Right atrium auricular region (tissue), 2 donors: Measurements from ENCODE around the gene PAXIP1. TPM values are rescaled to one million over a fixed set of nuclear protein-coding genes. Genes with fewer than 3 reads are reported as not detected.
"Not testable (repeated sequence)": the region's sequence is repeated elsewhere in the genome, so short reads cannot be mapped to it uniquely, and the experiment has no call there.

Experiments
- DNase-seq: peaks from one replicate; pipeline ENCODE4 v3.0.0-alpha.2; 2019; ENCODE audit warnings: low spot score
- H3K27ac ChIP-seq, 2 donors: fragments of 200-600 bp; sonication (generic); 1 replicate in 1 of 2; 2 replicates in 1 of 2; pipeline ENCODE4 v1.5.1; 2016 to 2019
- H3K27me3 ChIP-seq, 2 donors: fragments of 200-600 bp; sonication (generic); one replicate each; pipeline versions ENCODE4 v1.5.1 to v1.6.0; 2017 to 2019
- H3K36me3 ChIP-seq: fragments of 200-600 bp; sonication (generic); one replicate; pipeline ENCODE4 v1.5.1; 2016
- H3K4me1 ChIP-seq, 2 donors: fragments of 200-600 bp; sonication (generic); one replicate each; pipeline versions ENCODE4 v1.5.1 to v1.6.0; 2017 to 2019
- H3K4me3 ChIP-seq, 2 donors: fragments of 200-600 bp; sonication (generic); 1 replicate in 1 of 2; 2 replicates in 1 of 2; pipeline ENCODE4 v1.5.1; 2017 to 2019; ENCODE audit warnings: mild to moderate bottlenecking in 1 of 2, moderate library complexity in 1 of 2
- H3K9me3 ChIP-seq, 2 donors: fragments of 200-600 bp; sonication (generic); one replicate each; pipeline ENCODE4 v1.5.1; 2019
- CTCF ChIP-seq, 2 donors: fragments of 200-600 bp; sonication (generic); IDR thresholded peaks; one replicate each; pipeline ENCODE4 v1.5.1; 2019; ENCODE audit warnings: antibody characterized with exemption in 2 of 2
- total RNA-seq, 2 donors: library from RNA; depleted of rRNA; stranded (reverse); fragments of >200 nt; gene quantifications; one replicate each; pipeline ENCODE4 v1.1.0, GENCODE V29; 2016

PAXIP1 gene
- total RNA-seq, 2 donors from 2014 or later: 6.2 to 8.2 TPM

- TF ChIP-seq CTCF (IDR thresholded peaks at IDR 0.05): no peak
- Histone ChIP-seq H3K4me3 (no peak overlapping the region), H3K27me3 (no peaks in the 10 kb centered on the region), H3K4me1 (peaks cover 0 to 6% of the 10 kb centered on the region in 2 donors), H3K9me3 (no peaks in the 10 kb centered on the region), H3K36me3 (no peaks in the 10 kb centered on the region), H3K27ac (no peak overlapping the region)
- no peak for DNase-seq
Observed at GRCh38 chr7:154931906-154932305, 71.0 kb downstream of the PAXIP1 start.

DNA sequence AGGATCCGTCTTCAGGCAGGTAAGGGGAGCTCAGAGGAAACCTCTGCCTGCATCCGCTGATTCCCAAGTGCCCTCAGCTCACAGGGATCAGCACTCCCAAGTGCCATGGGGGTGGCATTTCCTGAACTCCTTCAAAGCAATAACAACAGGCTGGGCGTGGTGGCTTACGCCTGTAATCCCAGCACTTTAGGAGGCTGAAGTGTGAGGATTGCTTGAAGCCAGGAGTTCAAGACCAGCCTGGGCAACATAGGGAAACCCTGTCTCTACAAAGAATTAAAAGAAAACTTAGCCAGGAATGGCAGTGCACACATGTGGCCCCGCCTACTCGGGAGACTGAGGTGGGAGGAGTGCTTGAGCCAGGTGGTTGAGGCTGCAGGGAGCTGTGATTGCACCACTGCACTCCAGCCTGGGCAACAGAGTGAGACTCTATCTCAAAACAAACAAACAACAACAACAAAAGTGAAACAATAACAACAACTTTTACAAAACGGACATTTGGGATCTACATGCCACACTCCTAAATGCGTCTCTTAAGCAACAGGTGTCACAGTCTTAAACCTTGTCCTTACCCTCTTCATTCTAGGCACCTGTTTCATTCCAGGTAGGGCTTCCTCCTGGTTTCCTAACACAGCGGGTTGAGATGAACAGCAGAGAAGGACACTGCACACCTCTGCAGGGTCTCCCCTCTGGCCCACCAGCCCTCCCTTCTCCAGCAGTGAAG, 73.8 kb downstream of the PAXIP1 start:
- Histone ChIP-seq H3K4me3 (peak overlapping the region; percentile 55 to 63), H3K27me3 (no peaks in the 10 kb centered on the region), H3K27ac (peak overlapping the region; percentile 86 to 87), H3K36me3 (no peaks in the 10 kb centered on the region), H3K9me3 (no peaks in the 10 kb centered on the region), H3K4me1 (peaks cover 0 to 6% of the 10 kb centered on the region in 2 donors)
- no peak for DNase-seq
- TF ChIP-seq CTCF (IDR thresholded peaks at IDR 0.05): no peak

DNA sequence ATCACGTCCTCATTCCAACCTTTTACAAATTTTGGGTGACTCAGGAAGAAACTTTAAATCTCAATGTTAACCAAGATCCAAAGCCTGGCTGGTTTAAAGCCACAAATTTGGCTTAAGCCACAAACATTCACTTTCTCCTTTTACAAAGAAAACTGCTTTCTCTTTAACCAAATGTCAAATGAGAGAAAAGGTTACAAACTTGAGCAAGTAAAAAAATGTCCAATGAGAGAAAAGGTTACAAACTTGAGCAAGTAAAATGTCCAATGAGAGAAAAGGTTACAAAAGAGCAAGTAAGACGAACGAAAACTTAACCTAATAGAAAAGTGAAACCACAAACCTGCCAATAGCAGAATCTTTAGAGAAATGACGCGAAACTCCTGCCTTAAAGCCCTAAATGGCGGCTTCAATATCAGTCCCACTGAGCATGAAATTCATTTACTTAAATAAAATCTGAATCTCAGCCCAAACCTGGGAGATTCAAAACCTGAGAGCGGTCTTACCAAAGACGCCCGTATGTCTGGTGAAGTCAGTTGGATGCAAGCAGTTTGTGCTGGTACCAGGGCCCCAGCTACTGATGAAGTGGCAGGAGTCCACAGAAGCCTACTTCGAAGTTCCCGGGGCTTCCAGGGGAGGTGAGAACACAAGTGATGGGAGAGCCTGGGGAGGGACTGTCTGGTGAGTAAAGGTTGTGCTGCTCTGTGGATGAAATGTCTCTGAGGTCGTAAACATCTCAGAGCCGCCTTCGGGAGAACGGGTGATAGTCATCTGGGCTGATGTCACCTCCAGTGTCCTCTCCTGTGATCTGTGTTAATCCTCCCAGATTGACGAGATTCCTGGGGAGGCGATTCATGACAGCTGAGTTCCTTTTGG, 74.6 kb downstream of the PAXIP1 start:
- DNase-seq: peak; percentile 63

DNA sequence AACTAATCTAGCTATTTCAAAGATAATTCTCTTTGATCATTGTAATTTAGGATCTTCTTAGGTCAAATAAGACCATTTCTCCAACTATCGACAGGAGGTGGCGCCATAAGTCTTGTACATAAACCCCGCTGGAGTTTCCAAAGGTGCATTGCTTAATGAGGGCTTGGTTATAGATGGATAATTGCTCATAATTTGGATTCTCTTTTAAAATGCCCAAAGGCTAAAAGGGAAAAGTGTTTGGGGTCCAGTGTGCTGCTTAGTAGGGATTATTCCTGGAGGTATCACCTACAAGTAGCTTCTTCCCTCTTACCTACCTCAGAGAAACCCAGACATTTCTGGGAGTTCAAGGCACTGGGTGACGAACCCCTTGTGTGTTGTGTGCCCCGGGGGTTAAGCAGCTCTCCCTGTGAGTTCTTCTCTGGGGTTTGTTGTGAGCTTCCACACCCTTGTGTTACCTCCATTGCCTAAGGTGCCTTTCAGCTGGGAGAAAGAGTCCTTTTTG, 75.2 kb downstream of the PAXIP1 start:
- H3K4me3 ChIP-seq: peak overlapping the region; percentile 55 to 63
- peaks cover 0 to 6% of the 10 kb centered on the region in 2 donors for H3K4me1 ChIP-seq
- H3K9me3 ChIP-seq: no peaks in the 10 kb centered on the region
- H3K27ac ChIP-seq: peak overlapping the region; percentile 86 to 87
- peak; percentile 26 to 81 for TF ChIP-seq CTCF (IDR thresholded peaks at IDR 0.05)
- no peaks in the 10 kb centered on the region for H3K27me3 ChIP-seq
- peak; percentile 82 for DNase-seq
- no peaks in the 10 kb centered on the region for H3K36me3 ChIP-seq

More for the DNA sequence above, 74.6 kb downstream of the PAXIP1 start:
- no peaks in the 10 kb centered on the region for H3K36me3 ChIP-seq
- TF ChIP-seq CTCF (IDR thresholded peaks at IDR 0.05): no peak
- H3K4me3 ChIP-seq: peak overlapping the region; percentile 55 to 63
- no peaks in the 10 kb centered on the region for H3K9me3 ChIP-seq
- peak overlapping the region; percentile 86 to 87 for H3K27ac ChIP-seq
- peaks cover 0 to 6% of the 10 kb centered on the region in 2 donors for H3K4me1 ChIP-seq
- H3K27me3 ChIP-seq: no peaks in the 10 kb centered on the region

GRCh38 chr7:154922472-154922871, 80.5 kb downstream of the PAXIP1 start:
- H3K9me3 ChIP-seq, H3K4me1 ChIP-seq, H3K27ac ChIP-seq, H3K4me3 ChIP-seq, DNase-seq, H3K27me3 ChIP-seq, H3K36me3 ChIP-seq: not testable (repeated sequence)
